ENCODE results near the gene VPS37B. TPM values are rescaled to one million over a fixed set of nuclear protein-coding genes. Genes with fewer than 3 reads are reported as not detected.

The VPS37B gene
- total RNA-seq, 1 donor from 2014 or later: 24.4 TPM

GRCh38 chr12:122853582-122854245 is 42.2 kb downstream of the VPS37B start:
- no peak for DNase-seq (ENCODE audit: low spot score)

GRCh38 chr12:122852336-122853275 is 43.3 kb downstream of the VPS37B start:
- Mint-ChIP-seq H3K27ac (ENCODE audit: unreplicated experiment) (peak overlapping the region; percentile 70), H3K36me3 (ENCODE audit: low read depth) (peaks cover 2% of the 10 kb centered on the region), H3K4me3 (ENCODE audit: unreplicated experiment) (no peak overlapping the region), H3K9me3 (ENCODE audit: low read depth) (no peaks in the 10 kb centered on the region), H3K27me3 (ENCODE audit: low read depth) (no peaks in the 10 kb centered on the region), H3K4me1 (ENCODE audit: low read depth) (peaks cover 16% of the 10 kb centered on the region)
- no peak for DNase-seq (ENCODE audit: low spot score)
- no peak for TF ChIP-seq CTCF (IDR thresholded peaks at IDR 0.05)

More at GRCh38 chr12:122853582-122854245, 42.2 kb downstream of the VPS37B start:
- Mint-ChIP-seq H3K27me3 (ENCODE audit: low read depth) (no peaks in the 10 kb centered on the region), H3K9me3 (ENCODE audit: low read depth) (no peaks in the 10 kb centered on the region), H3K36me3 (ENCODE audit: low read depth) (peaks cover 2% of the 10 kb centered on the region), H3K4me3 (ENCODE audit: unreplicated experiment) (no peak overlapping the region), H3K27ac (ENCODE audit: unreplicated experiment) (no peak overlapping the region), H3K4me1 (ENCODE audit: low read depth) (peaks cover 16% of the 10 kb centered on the region)
- no peak for TF ChIP-seq CTCF (IDR thresholded peaks at IDR 0.05)

GRCh38 chr12:122851820-122852219 is 44.1 kb downstream of the VPS37B start:
- no peaks in the 10 kb centered on the region for H3K27me3 Mint-ChIP-seq (ENCODE audit: low read depth)
- H3K9me3 Mint-ChIP-seq (ENCODE audit: low read depth): no peaks in the 10 kb centered on the region
- peaks cover 2% of the 10 kb centered on the region for H3K36me3 Mint-ChIP-seq (ENCODE audit: low read depth)
- peak overlapping the region; percentile 70 for H3K27ac Mint-ChIP-seq (ENCODE audit: unreplicated experiment)
- no peak for TF ChIP-seq CTCF (IDR thresholded peaks at IDR 0.05)
- no peak overlapping the region for H3K4me3 Mint-ChIP-seq (ENCODE audit: unreplicated experiment)
- peaks cover 16% of the 10 kb centered on the region for H3K4me1 Mint-ChIP-seq (ENCODE audit: low read depth)
- DNase-seq (ENCODE audit: low spot score): no peak

GRCh38 chr12:122850695-122851350 is 45.1 kb downstream of the VPS37B start:
- TF ChIP-seq CTCF (IDR thresholded peaks at IDR 0.05): no peak
- DNase-seq (ENCODE audit: low spot score): no peak
- H3K9me3 Mint-ChIP-seq (ENCODE audit: low read depth): no peaks in the 10 kb centered on the region
- H3K4me1 Mint-ChIP-seq (ENCODE audit: low read depth): peaks cover 16% of the 10 kb centered on the region
- no peak overlapping the region for H3K4me3 Mint-ChIP-seq (ENCODE audit: unreplicated experiment)
- no peaks in the 10 kb centered on the region for H3K27me3 Mint-ChIP-seq (ENCODE audit: low read depth)
- H3K27ac Mint-ChIP-seq (ENCODE audit: unreplicated experiment): no peak overlapping the region
- H3K36me3 Mint-ChIP-seq (ENCODE audit: low read depth): peaks cover 2% of the 10 kb centered on the region

GRCh38 chr12:122850048-122850445 is 45.9 kb downstream of the VPS37B start:
- H3K4me1 Mint-ChIP-seq (ENCODE audit: low read depth): peaks cover 16% of the 10 kb centered on the region
- no peaks in the 10 kb centered on the region for H3K9me3 Mint-ChIP-seq (ENCODE audit: low read depth)
- H3K27ac Mint-ChIP-seq (ENCODE audit: unreplicated experiment): no peak overlapping the region
- peak; percentile 60 for DNase-seq (ENCODE audit: low spot score)
- TF ChIP-seq CTCF (IDR thresholded peaks at IDR 0.05): no peak
- peaks cover 2% of the 10 kb centered on the region for H3K36me3 Mint-ChIP-seq (ENCODE audit: low read depth)
- H3K4me3 Mint-ChIP-seq (ENCODE audit: unreplicated experiment): no peak overlapping the region
- H3K27me3 Mint-ChIP-seq (ENCODE audit: low read depth): no peaks in the 10 kb centered on the region
